Brain pericyte (primary cell): Measurements from ENCODE around the gene CORO2B.

ENCODE experiments used
- DNase-seq: peaks from one replicate; pipeline ENCODE4 v3.0.0-alpha.2; 2012; ENCODE audit warnings: low read depth, low spot score

The CORO2B gene

GRCh38 chr15:68629519-68630210 is 50.9 kb downstream of the CORO2B start:
- no peak for DNase-seq

GRCh38 chr15:68630211-68630555 is 51.4 kb downstream of the CORO2B start:
- DNase-seq: no peak

GRCh38 chr15:68630836-68631235 is 52.0 kb downstream of the CORO2B start:
- no peak for DNase-seq

GRCh38 chr15:68631601-68632051 is 52.8 kb downstream of the CORO2B start:
- DNase-seq: no peak

GRCh38 chr15:68632101-68632500 is 53.3 kb downstream of the CORO2B start:
- DNase-seq: no peak

GRCh38 chr15:68633231-68634121 is 54.7 kb downstream of the CORO2B start:
- DNase-seq: no peak

GRCh38 chr15:68634122-68634482 is 55.3 kb downstream of the CORO2B start:
- DNase-seq: no peak

- DNase-seq: no peak
Observed at GRCh38 chr15:68634531-68634930, 55.7 kb downstream of the CORO2B start.

- DNase-seq: no peak
Observed at GRCh38 chr15:68635141-68635540, 56.3 kb downstream of the CORO2B start.

GRCh38 chr15:68636256-68636655 is 57.5 kb downstream of the CORO2B start:
- no peak for DNase-seq

- no peak for DNase-seq
Observed at GRCh38 chr15:68637767-68638404, 59.1 kb downstream of the CORO2B start.

- no peak for DNase-seq
Observed at GRCh38 chr15:68638953-68639515, 60.2 kb downstream of the CORO2B start.

GRCh38 chr15:68639926-68640600 is 61.3 kb downstream of the CORO2B start:
- no peak for DNase-seq

GRCh38 chr15:68640791-68641331 is 62.1 kb downstream of the CORO2B start:
- no peak for DNase-seq

GRCh38 chr15:68641376-68641775 is 62.6 kb downstream of the CORO2B start:
- no peak for DNase-seq

GRCh38 chr15:68642491-68642845 is 63.7 kb downstream of the CORO2B start:
- no peak for DNase-seq

GRCh38 chr15:68643216-68643830 is 64.5 kb downstream of the CORO2B start:
- no peak for DNase-seq

- no peak for DNase-seq
Observed at GRCh38 chr15:68644083-68644904, 65.5 kb downstream of the CORO2B start.

GRCh38 chr15:68644996-68645395 is 66.2 kb downstream of the CORO2B start:
- no peak for DNase-seq

- no peak for DNase-seq
Observed at GRCh38 chr15:68646156-68646555, 67.4 kb downstream of the CORO2B start.
